ENCODE data around the gene AMELX. TPM values are rescaled to one million over a fixed set of nuclear protein-coding genes. Genes with fewer than 3 reads are reported as not detected.

Gene AMELX
- polyA plus RNA-seq, 1 donor (not counting 4 experiments of a cell fraction or from before 2014, with no cell fraction given): not detected

GRCh38 chrX:11287505-11287904 lies 5.7 kb upstream of the AMELX start:
- Histone ChIP-seq H3K9me1 (ENCODE audit: control insufficient read depth, extremely low read depth, insufficient read depth, low read length) (no peaks in the 10 kb centered on the region), H3K27me3 (ENCODE audit: control insufficient read depth, extremely low read depth, insufficient read depth, low read length) (no peaks in the 10 kb centered on the region), H3K27ac (ENCODE audit: control insufficient read depth, insufficient read depth, low read length) (no peak overlapping the region), H3K9ac (ENCODE audit: control insufficient read depth, extremely low read depth, insufficient read depth, low read length) (no peak overlapping the region), H3K4me2 (ENCODE audit: control insufficient read depth, extremely low read depth, insufficient read depth, low read depth, low read length) (no peak overlapping the region), H3K4me3 (ENCODE audit: control insufficient read depth in 2 of 3, extremely low read depth in 1 of 3, insufficient read depth in 2 of 3, low read depth in 1 of 3, low read length in 3 of 3) (no peak overlapping the region), H3K36me3 (ENCODE audit: control insufficient read depth in 2 of 2, extremely low read depth in 1 of 2, insufficient read depth in 2 of 2, low read length in 2 of 2) (no peaks in the 10 kb centered on the region), H2AFZ (ENCODE audit: control insufficient read depth, low read length) (no peak overlapping the region), H4K20me1 (ENCODE audit: control insufficient read depth, extremely low read depth, insufficient read depth, low read length) (no peaks in the 10 kb centered on the region), H3K79me2 (ENCODE audit: control insufficient read depth, insufficient read depth, low read length) (no peaks in the 10 kb centered on the region), H3K9me3 (ENCODE audit: control insufficient read depth, low read depth, low read length) (no peaks in the 10 kb centered on the region), H3K4me1 (ENCODE audit: control insufficient read depth, extremely low read depth, insufficient read depth, low read length) (no peaks in the 10 kb centered on the region)
- dilution Hi-C loops (cut with MboI; ENCODE audit: extremely low pct_ligation_motif_present, low sequenced_read_pairs): no loop called here
- FAIRE-seq (no peak), DNase-seq (ENCODE audit: low read depth, low spot score) (no peak)
- TF ChIP-seq, protein P1, sequence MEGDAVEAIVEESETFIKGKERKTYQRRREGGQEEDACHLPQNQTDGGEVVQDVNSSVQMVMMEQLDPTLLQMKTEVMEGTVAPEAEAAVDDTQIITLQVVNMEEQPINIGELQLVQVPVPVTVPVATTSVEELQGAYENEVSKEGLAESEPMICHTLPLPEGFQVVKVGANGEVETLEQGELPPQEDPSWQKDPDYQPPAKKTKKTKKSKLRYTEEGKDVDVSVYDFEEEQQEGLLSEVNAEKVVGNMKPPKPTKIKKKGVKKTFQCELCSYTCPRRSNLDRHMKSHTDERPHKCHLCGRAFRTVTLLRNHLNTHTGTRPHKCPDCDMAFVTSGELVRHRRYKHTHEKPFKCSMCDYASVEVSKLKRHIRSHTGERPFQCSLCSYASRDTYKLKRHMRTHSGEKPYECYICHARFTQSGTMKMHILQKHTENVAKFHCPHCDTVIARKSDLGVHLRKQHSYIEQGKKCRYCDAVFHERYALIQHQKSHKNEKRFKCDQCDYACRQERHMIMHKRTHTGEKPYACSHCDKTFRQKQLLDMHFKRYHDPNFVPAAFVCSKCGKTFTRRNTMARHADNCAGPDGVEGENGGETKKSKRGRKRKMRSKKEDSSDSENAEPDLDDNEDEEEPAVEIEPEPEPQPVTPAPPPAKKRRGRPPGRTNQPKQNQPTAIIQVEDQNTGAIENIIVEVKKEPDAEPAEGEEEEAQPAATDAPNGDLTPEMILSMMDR (optimal IDR thresholded peaks at IDR 0.05 in 1 of 3, IDR thresholded peaks at IDR 0.05 in 1 of 3, conservative IDR thresholded peaks at IDR 0.05 in 1 of 3; ENCODE audit: extremely low read depth in 1 of 3, insufficient read depth in 2 of 3, low read length in 3 of 3): no peak
- no peak for TF ChIP-seq EZH2 (IDR thresholded peaks at IDR 0.05; ENCODE audit: low read length)

DNA sequence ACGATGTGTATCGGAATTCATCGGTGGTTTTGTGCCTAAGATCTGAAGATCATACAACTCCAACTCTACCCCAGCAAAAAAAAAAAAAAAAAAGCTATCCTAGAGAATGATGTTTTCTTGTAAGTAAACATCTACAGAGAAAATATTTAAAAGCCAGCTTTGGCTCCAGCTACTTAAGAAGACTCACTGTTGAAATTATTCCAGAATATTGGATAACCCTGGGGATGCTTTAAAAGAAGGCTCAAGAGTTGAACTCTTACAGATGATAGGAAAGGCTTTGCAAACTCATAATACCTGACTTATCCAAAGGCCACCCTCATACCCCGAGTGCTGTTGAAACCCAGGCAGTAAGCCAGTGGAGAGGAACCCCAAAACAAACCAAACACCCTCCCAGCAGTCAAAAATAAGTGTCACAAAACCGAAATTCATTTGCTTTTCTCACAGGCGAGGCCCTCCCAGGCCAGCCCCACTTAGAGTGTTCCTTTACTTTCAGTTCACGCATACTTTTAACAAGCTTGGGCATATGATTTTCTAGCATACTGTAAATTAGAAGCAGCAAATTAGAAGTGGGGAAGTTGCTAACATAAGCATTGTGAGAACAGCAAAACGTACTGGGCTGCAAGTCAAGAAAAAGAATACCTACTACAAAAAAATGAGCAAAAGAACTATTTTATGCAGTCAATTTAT lies 2.7 kb upstream of the AMELX start:
- no peak overlapping the region for H3K4me2 ChIP-seq (ENCODE audit: control insufficient read depth, extremely low read depth, insufficient read depth, low read depth, low read length)
- H3K9me1 ChIP-seq (ENCODE audit: control insufficient read depth, extremely low read depth, insufficient read depth, low read length): no peaks in the 10 kb centered on the region
- H3K79me2 ChIP-seq (ENCODE audit: control insufficient read depth, insufficient read depth, low read length): no peaks in the 10 kb centered on the region
- dilution Hi-C loops (cut with MboI; ENCODE audit: extremely low pct_ligation_motif_present, low sequenced_read_pairs): no loop called here
- H3K4me1 ChIP-seq (ENCODE audit: control insufficient read depth, extremely low read depth, insufficient read depth, low read length): no peaks in the 10 kb centered on the region
- H3K27me3 ChIP-seq (ENCODE audit: control insufficient read depth, extremely low read depth, insufficient read depth, low read length): no peaks in the 10 kb centered on the region
- H3K36me3 ChIP-seq (ENCODE audit: control insufficient read depth in 2 of 2, extremely low read depth in 1 of 2, insufficient read depth in 2 of 2, low read length in 2 of 2): no peaks in the 10 kb centered on the region
- no peak overlapping the region for H2AFZ ChIP-seq (ENCODE audit: control insufficient read depth, low read length)
- no peak overlapping the region for H3K27ac ChIP-seq (ENCODE audit: control insufficient read depth, insufficient read depth, low read length)
- H3K4me3 ChIP-seq (ENCODE audit: control insufficient read depth in 2 of 3, extremely low read depth in 1 of 3, insufficient read depth in 2 of 3, low read depth in 1 of 3, low read length in 3 of 3): no peak overlapping the region
- TF ChIP-seq, protein P1 (optimal IDR thresholded peaks at IDR 0.05 in 1 of 3, IDR thresholded peaks at IDR 0.05 in 1 of 3, conservative IDR thresholded peaks at IDR 0.05 in 1 of 3; ENCODE audit: extremely low read depth in 1 of 3, insufficient read depth in 2 of 3, low read length in 3 of 3): no peak
- no peak for TF ChIP-seq EZH2 (IDR thresholded peaks at IDR 0.05; ENCODE audit: low read length)
- no peaks in the 10 kb centered on the region for H4K20me1 ChIP-seq (ENCODE audit: control insufficient read depth, extremely low read depth, insufficient read depth, low read length)
- no peak for DNase-seq (ENCODE audit: low read depth, low spot score)
- H3K9ac ChIP-seq (ENCODE audit: control insufficient read depth, extremely low read depth, insufficient read depth, low read length): no peak overlapping the region
- FAIRE-seq: no peak
- H3K9me3 ChIP-seq (ENCODE audit: control insufficient read depth, low read depth, low read length): no peaks in the 10 kb centered on the region
